PFSK-1 (cell line): ENCODE results near the gene ABHD17A.

Source experiments
- POLR2AphosphoS5 ChIP-seq: IDR thresholded peaks from 2 replicates; pipeline ENCODE4 v1.6.1; 2012; ENCODE audit warnings: low read depth, mild to moderate bottlenecking, control low read depth, low read length, moderate library complexity
- REST ChIP-seq, 2 experiments: IDR thresholded peaks; 2 replicates each; pipeline versions ENCODE4 v1.6.1 to v1.8.0; 2011 to 2012; ENCODE audit warnings: low read depth in 2 of 2, low read length in 2 of 2, control low read depth in 1 of 2, inconsistent platforms in 1 of 2, mild to moderate bottlenecking in 1 of 2, moderate library complexity in 1 of 2; ENCODE audit not compliant: insufficient read depth in 1 of 2
- TAF1 ChIP-seq: IDR thresholded peaks from 2 replicates; pipeline ENCODE4 v1.6.1; 2012; ENCODE audit warnings: low read length, control low read depth, borderline replicate concordance; ENCODE audit not compliant: insufficient read depth

DNA sequence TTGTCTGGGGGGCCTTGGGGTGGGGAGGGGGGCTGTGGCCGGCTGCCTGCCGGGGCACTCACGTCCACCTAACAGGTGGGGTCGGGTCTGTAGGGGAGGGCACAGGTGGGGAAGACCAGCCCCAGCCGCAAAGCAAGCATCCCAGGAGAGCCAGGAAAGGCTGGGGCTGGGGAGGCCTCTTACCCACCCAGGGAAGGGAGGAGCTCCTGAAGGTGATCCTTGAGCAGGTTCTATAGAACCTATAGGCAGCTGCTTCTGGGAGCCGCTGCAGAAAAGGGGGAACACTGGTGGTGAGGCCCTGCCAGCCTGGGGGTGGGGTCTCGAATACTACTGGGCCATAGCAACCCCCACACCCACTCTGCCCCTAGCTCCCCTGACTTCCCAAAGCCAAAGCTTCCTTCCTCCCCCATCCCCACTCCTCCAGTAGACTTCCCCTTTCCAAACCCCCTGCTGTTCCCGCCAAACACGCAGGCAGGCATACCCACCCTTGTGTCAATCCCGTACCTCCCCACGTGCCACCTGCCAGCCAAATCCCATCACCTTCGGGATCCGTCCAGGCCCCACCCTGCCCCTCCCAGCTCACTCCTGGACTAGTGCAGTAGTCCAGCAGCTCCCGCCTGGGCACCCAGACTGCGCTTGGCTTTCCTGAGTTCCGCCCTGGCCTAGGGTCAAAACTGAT, 27.5 kb downstream of the ABHD17A start:
- TF ChIP-seq REST (IDR thresholded peaks at IDR 0.05; ENCODE audit: insufficient read depth in 1 of 2, low read depth in 2 of 2, low read length in 2 of 2) (no peak), POLR2AphosphoS5 (no peak), TAF1 (no peak)
